ENCODE data around the gene MAPRE2.

MAPRE2 gene

DNA sequence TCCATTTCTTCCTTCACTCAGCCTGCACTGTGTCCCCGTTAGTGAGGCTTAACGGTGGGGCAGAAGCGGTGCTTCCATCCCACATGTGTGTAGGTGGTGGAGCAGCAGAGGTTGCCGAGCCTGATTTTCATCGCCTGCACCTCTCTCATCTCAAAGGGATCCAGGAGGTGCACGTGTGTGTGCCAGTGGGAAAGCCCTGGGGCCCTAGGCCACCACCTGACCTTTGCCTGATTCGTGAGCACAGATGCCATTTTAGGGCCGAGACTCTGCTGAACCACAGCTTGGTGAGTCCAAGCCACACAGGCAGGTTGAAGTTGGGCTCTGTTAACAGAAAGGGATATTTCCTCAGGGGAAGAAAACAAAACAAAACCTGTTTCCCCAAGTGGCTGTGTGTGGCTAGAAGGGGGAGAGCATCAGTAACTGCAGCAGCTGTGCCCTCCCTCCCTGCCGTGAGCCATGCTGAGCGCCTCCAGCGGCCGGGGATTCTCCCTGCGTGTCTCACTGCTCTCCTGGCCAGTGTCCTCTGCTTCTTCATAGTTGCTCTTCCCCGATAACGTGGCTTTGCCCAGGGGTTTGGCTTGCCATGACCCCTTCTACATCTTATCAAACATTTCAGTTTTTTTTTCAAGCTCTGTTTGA is 81.5 kb downstream of the MAPRE2 start:
- Histone ChIP-seq H3K9ac (ENCODE audit: low read length) (no peak overlapping the region), H3K4me1 (ENCODE audit: control insufficient read depth, insufficient read depth, low read length) (no peaks in the 10 kb centered on the region), H3K4me3 (ENCODE audit: low read length) (no peak overlapping the region), H3K36me3 (ENCODE audit: control insufficient read depth, insufficient read depth, low read length) (no peaks in the 10 kb centered on the region), H3K9me3 (ENCODE audit: control insufficient read depth, low read length) (no peaks in the 10 kb centered on the region), H3K27me3 (ENCODE audit: control insufficient read depth, insufficient read depth, low read length) (no peaks in the 10 kb centered on the region)

- Histone ChIP-seq H3K9ac (ENCODE audit: low read length) (no peak overlapping the region), H3K27me3 (ENCODE audit: control insufficient read depth, insufficient read depth, low read length) (no peaks in the 10 kb centered on the region), H3K4me1 (ENCODE audit: control insufficient read depth, insufficient read depth, low read length) (no peaks in the 10 kb centered on the region), H3K4me3 (ENCODE audit: low read length) (no peak overlapping the region), H3K36me3 (ENCODE audit: control insufficient read depth, insufficient read depth, low read length) (no peaks in the 10 kb centered on the region), H3K9me3 (ENCODE audit: control insufficient read depth, low read length) (no peaks in the 10 kb centered on the region)
Observed at GRCh38 chr18:35123811-35124210, 82.6 kb downstream of the MAPRE2 start.

GRCh38 chr18:35127201-35127600 is 86.0 kb downstream of the MAPRE2 start:
- H3K9me3 ChIP-seq (ENCODE audit: control insufficient read depth, low read length), result no peaks in the 10 kb centered on the region
- H3K36me3 ChIP-seq (ENCODE audit: control insufficient read depth, insufficient read depth, low read length), result peaks cover 8% of the 10 kb centered on the region
- H3K9ac ChIP-seq (ENCODE audit: low read length), result no peak overlapping the region
- no peaks in the 10 kb centered on the region for H3K27me3 ChIP-seq (ENCODE audit: control insufficient read depth, insufficient read depth, low read length)
- no peak overlapping the region for H3K4me3 ChIP-seq (ENCODE audit: low read length)
- H3K4me1 ChIP-seq (ENCODE audit: control insufficient read depth, insufficient read depth, low read length), result no peaks in the 10 kb centered on the region

GRCh38 chr18:35128675-35129074 is 87.5 kb downstream of the MAPRE2 start:
- H3K27me3 ChIP-seq (ENCODE audit: control insufficient read depth, insufficient read depth, low read length), result no peaks in the 10 kb centered on the region

GRCh38 chr18:35130236-35130635 is 89.0 kb downstream of the MAPRE2 start:
- Histone ChIP-seq H3K4me3 (ENCODE audit: low read length) (no peak overlapping the region), H3K27me3 (ENCODE audit: control insufficient read depth, insufficient read depth, low read length) (no peaks in the 10 kb centered on the region), H3K4me1 (ENCODE audit: control insufficient read depth, insufficient read depth, low read length) (no peaks in the 10 kb centered on the region), H3K9me3 (ENCODE audit: control insufficient read depth, low read length) (no peaks in the 10 kb centered on the region), H3K36me3 (ENCODE audit: control insufficient read depth, insufficient read depth, low read length) (peaks cover 8% of the 10 kb centered on the region), H3K9ac (ENCODE audit: low read length) (no peak overlapping the region)

More at GRCh38 chr18:35128675-35129074, 87.5 kb downstream of the MAPRE2 start:
- H3K4me1 ChIP-seq (ENCODE audit: control insufficient read depth, insufficient read depth, low read length), result no peaks in the 10 kb centered on the region
- H3K9me3 ChIP-seq (ENCODE audit: control insufficient read depth, low read length), result no peaks in the 10 kb centered on the region
- peaks cover 8% of the 10 kb centered on the region for H3K36me3 ChIP-seq (ENCODE audit: control insufficient read depth, insufficient read depth, low read length)
- H3K4me3 ChIP-seq (ENCODE audit: low read length), result no peak overlapping the region
- H3K9ac ChIP-seq (ENCODE audit: low read length), result no peak overlapping the region

- H3K9me3 ChIP-seq (ENCODE audit: control insufficient read depth, low read length), result no peaks in the 10 kb centered on the region
- no peak overlapping the region for H3K9ac ChIP-seq (ENCODE audit: low read length)
- no peak overlapping the region for H3K4me3 ChIP-seq (ENCODE audit: low read length)
- no peaks in the 10 kb centered on the region for H3K4me1 ChIP-seq (ENCODE audit: control insufficient read depth, insufficient read depth, low read length)
- peaks cover 8% of the 10 kb centered on the region for H3K36me3 ChIP-seq (ENCODE audit: control insufficient read depth, insufficient read depth, low read length)
- no peaks in the 10 kb centered on the region for H3K27me3 ChIP-seq (ENCODE audit: control insufficient read depth, insufficient read depth, low read length)
Observed at GRCh38 chr18:35131387-35132020, 90.3 kb downstream of the MAPRE2 start.

DNA sequence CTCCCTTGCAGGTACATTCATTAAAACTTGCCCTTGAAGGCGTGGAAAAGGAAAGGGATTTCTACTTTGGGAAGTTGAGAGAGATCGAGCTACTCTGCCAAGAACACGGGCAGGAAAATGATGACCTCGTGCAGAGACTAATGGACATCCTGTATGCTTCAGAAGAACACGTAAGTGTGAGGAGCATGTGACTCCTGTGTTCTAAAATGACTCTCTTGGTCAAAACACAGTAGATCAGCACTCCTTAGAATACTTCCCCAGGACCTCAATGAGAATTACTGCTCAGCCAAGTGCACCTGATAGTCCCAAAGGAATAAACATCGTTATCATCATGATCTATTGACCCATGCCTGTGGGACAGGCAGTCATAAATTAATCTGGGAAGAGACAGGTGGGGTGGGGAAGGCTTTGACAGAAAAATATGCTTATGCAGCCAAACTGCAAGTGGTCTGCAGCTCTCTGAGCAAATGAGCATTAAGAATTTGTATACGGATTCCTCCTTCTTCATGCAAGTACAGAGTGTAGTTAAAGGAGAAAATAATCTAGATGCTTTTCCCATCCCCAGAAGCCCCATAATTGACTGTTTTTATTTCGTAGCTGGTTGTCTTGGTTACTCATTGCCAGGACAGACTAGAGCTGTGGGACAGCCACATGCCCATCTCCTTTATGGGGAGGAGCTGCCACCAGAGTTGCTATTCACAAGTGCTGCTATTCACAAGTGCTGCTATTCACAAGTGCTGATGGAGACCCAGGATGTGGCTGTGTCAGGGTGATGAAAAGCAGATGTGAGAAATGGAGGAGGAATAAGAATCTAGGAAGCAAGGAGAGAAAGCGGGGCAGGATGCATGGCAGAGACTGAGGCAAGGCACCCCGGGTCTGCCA is 91.0 kb downstream of the MAPRE2 start:
- no peaks in the 10 kb centered on the region for H3K4me1 ChIP-seq (ENCODE audit: control insufficient read depth, insufficient read depth, low read length)
- peaks cover 8% of the 10 kb centered on the region for H3K36me3 ChIP-seq (ENCODE audit: control insufficient read depth, insufficient read depth, low read length)
- H3K9ac ChIP-seq (ENCODE audit: low read length), result no peak overlapping the region
- no peaks in the 10 kb centered on the region for H3K27me3 ChIP-seq (ENCODE audit: control insufficient read depth, insufficient read depth, low read length)
- H3K9me3 ChIP-seq (ENCODE audit: control insufficient read depth, low read length), result no peaks in the 10 kb centered on the region
- H3K4me3 ChIP-seq (ENCODE audit: low read length), result no peak overlapping the region

- Histone ChIP-seq H3K27me3 (ENCODE audit: control insufficient read depth, insufficient read depth, low read length) (no peaks in the 10 kb centered on the region), H3K9me3 (ENCODE audit: control insufficient read depth, low read length) (no peaks in the 10 kb centered on the region), H3K4me1 (ENCODE audit: control insufficient read depth, insufficient read depth, low read length) (no peaks in the 10 kb centered on the region), H3K9ac (ENCODE audit: low read length) (no peak overlapping the region), H3K36me3 (ENCODE audit: control insufficient read depth, insufficient read depth, low read length) (peaks cover 8% of the 10 kb centered on the region), H3K4me3 (ENCODE audit: low read length) (no peak overlapping the region)
Observed at GRCh38 chr18:35134190-35134730, 93.0 kb downstream of the MAPRE2 start.

GRCh38 chr18:35134791-35135531 is 93.7 kb downstream of the MAPRE2 start:
- H3K9ac ChIP-seq (ENCODE audit: low read length), result no peak overlapping the region
- no peaks in the 10 kb centered on the region for H3K9me3 ChIP-seq (ENCODE audit: control insufficient read depth, low read length)
- peaks cover 8% of the 10 kb centered on the region for H3K36me3 ChIP-seq (ENCODE audit: control insufficient read depth, insufficient read depth, low read length)
- no peaks in the 10 kb centered on the region for H3K4me1 ChIP-seq (ENCODE audit: control insufficient read depth, insufficient read depth, low read length)
- H3K27me3 ChIP-seq (ENCODE audit: control insufficient read depth, insufficient read depth, low read length), result no peaks in the 10 kb centered on the region
- H3K4me3 ChIP-seq (ENCODE audit: low read length), result no peak overlapping the region

DNA sequence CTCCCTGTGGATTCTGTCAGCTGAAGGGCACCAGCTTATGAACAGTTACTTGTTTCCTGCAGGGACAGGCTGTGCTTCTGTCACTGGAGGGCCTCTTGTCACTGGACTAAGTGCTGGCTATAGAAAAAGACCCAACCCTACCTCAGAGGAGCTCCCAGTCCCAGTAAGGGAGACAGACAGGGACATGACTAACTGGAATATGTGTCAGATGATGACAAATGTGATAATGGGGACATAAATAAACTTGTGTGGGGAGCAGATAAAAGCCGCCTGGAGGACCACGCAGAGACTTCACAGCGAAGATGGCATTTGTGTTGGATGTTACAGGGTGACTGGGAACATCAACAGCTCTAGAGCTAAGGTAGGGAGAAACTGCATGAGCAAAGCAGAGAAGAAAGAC is 95.0 kb downstream of the MAPRE2 start:
- H3K4me1 ChIP-seq (ENCODE audit: control insufficient read depth, insufficient read depth, low read length), result no peaks in the 10 kb centered on the region
- no peak overlapping the region for H3K9ac ChIP-seq (ENCODE audit: low read length)
- no peak overlapping the region for H3K4me3 ChIP-seq (ENCODE audit: low read length)
- H3K36me3 ChIP-seq (ENCODE audit: control insufficient read depth, insufficient read depth, low read length), result peaks cover 8% of the 10 kb centered on the region
- no peaks in the 10 kb centered on the region for H3K27me3 ChIP-seq (ENCODE audit: control insufficient read depth, insufficient read depth, low read length)
- no peaks in the 10 kb centered on the region for H3K9me3 ChIP-seq (ENCODE audit: control insufficient read depth, low read length)

DNA sequence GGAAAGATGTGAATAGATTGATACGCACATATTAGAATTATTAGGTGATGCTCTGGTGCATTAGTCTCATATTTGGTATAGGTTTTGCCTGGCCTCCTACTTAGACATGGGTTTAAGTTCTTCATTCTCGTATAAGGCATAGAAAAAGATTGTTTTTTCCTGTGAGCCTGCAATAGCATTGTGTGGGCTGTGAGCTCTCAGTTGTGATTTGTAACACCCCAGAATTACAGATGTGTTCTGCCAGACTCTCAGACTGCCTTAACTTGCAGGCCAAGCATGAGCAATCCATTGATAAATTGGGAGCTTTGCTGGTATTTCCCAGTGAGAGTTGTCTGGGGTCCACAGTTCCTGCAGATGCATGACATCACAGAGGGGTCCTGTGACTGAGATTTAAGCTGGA is 95.7 kb downstream of the MAPRE2 start:
- no peak overlapping the region for H3K4me3 ChIP-seq (ENCODE audit: low read length)
- no peaks in the 10 kb centered on the region for H3K27me3 ChIP-seq (ENCODE audit: control insufficient read depth, insufficient read depth, low read length)
- no peaks in the 10 kb centered on the region for H3K4me1 ChIP-seq (ENCODE audit: control insufficient read depth, insufficient read depth, low read length)
- H3K9me3 ChIP-seq (ENCODE audit: control insufficient read depth, low read length), result no peaks in the 10 kb centered on the region
- H3K9ac ChIP-seq (ENCODE audit: low read length), result no peak overlapping the region
- H3K36me3 ChIP-seq (ENCODE audit: control insufficient read depth, insufficient read depth, low read length), result peaks cover 3% of the 10 kb centered on the region
